Neural cell (in vitro differentiated cells): ENCODE measurements around the gene CNR2. TPM values are rescaled to one million over a fixed set of nuclear protein-coding genes. Genes with fewer than 3 reads are reported as not detected.

Source experiments
- H2AFZ ChIP-seq: fragments of 200-600, 300-800 bp; sonication (generic), shearing (Covaris generic); 2 replicates; pipeline ENCODE4 v1.6.0; 2014; ENCODE audit warnings: low read depth, mild to moderate bottlenecking, antibody characterized with exemption, low read length, moderate library complexity
- H3F3A ChIP-seq: fragments of 200-600 bp; shearing (Covaris generic); 2 replicates; pipeline ENCODE4 v1.6.1; 2016; ENCODE audit warnings: mild to moderate bottlenecking, moderate library complexity, mixed read lengths, antibody characterized with exemption, low read length; ENCODE audit not compliant: insufficient read depth, poor library complexity, severe bottlenecking
- H3K27ac ChIP-seq: fragments of 200-600, 300-800 bp; sonication (generic), shearing (Covaris generic); 2 replicates; pipeline ENCODE4 v1.5.1; 2014; ENCODE audit warnings: mild to moderate bottlenecking, low read length, moderate library complexity
- H3K27me3 ChIP-seq: fragments of 300-800, 200-600 bp; sonication (generic), shearing (Covaris generic); 2 replicates; pipeline ENCODE4 v1.6.0; 2014; ENCODE audit warnings: mild to moderate bottlenecking, low read depth, low read length, moderate library complexity; ENCODE audit not compliant: insufficient read depth
- H3K36me3 ChIP-seq: fragments of 300-800, 200-600 bp; sonication (generic), shearing (Covaris generic); 2 replicates; pipeline ENCODE4 v1.5.1; 2014; ENCODE audit warnings: mild to moderate bottlenecking, antibody characterized with exemption, low read length, moderate library complexity; ENCODE audit not compliant: insufficient read depth
- H3K4me2 ChIP-seq: fragments of 300-800, 200-600 bp; sonication (generic), shearing (Covaris generic); 2 replicates; pipeline ENCODE4 v1.6.0; 2014; ENCODE audit warnings: mild to moderate bottlenecking, low read length
- H3K4me3 ChIP-seq: fragments of 300-800, 200-600 bp; sonication (generic), shearing (Covaris generic); 2 replicates; pipeline ENCODE4 v1.5.1; 2014; ENCODE audit warnings: mild to moderate bottlenecking, low read length, moderate library complexity
- H3K79me2 ChIP-seq: fragments of 200-600 bp; shearing (Covaris generic); replicated peaks from 2 replicates; pipeline ENCODE4 v1.6.0; 2014; ENCODE audit warnings: mild to moderate bottlenecking, low read length, moderate library complexity; ENCODE audit not compliant: insufficient read depth
- H3K9ac ChIP-seq: fragments of 300-800, 200-600 bp; sonication (generic), shearing (Covaris generic); 2 replicates; pipeline ENCODE4 v1.6.1; 2016; ENCODE audit warnings: mild to moderate bottlenecking, low read length, mixed read lengths
- H3K9me2 ChIP-seq: fragments of 200-600 bp; shearing (Covaris generic); 2 replicates; pipeline ENCODE4 v1.6.1; 2016; ENCODE audit warnings: mild to moderate bottlenecking, low read length, mixed read lengths; ENCODE audit not compliant: insufficient read depth
- H3K9me3 ChIP-seq: fragments of 200-600, 300-800 bp; sonication (generic), shearing (Covaris generic); 2 replicates; pipeline ENCODE4 v1.6.1; 2016; ENCODE audit warnings: mild to moderate bottlenecking, mixed run types, low read length, moderate library complexity, mixed read lengths
- H4K20me1 ChIP-seq: fragments of 200-600 bp; shearing (Covaris generic); 2 replicates; pipeline ENCODE4 v1.6.1; 2016; ENCODE audit warnings: mild to moderate bottlenecking, mixed run types; ENCODE audit not compliant: insufficient read depth
- EP300 ChIP-seq: fragments of 450-650 bp; conservative IDR thresholded peaks from 2 replicates; pipeline ENCODE4 v1.6.1; 2014; ENCODE audit warnings: antibody characterized with exemption, mild to moderate bottlenecking, moderate library complexity; ENCODE audit not compliant: poor library complexity, severe bottlenecking
- EZH2 ChIP-seq: fragments of 200-600, 300-800 bp; shearing (Covaris generic), sonication (generic); IDR thresholded peaks from 2 replicates; pipeline ENCODE4 v1.6.1; 2014; ENCODE audit warnings: antibody characterized with exemption, low read length, borderline replicate concordance, mild to moderate bottlenecking; ENCODE audit not compliant: insufficient read depth, poor library complexity, severe bottlenecking
- MXI1 ChIP-seq: fragments of 450-650 bp; conservative IDR thresholded peaks from 2 replicates; pipeline ENCODE4 v1.6.1; 2014; ENCODE audit warnings: antibody characterized with exemption, mild to moderate bottlenecking; ENCODE audit not compliant: poor library complexity, severe bottlenecking
- POLR2AphosphoS5 ChIP-seq: IDR thresholded peaks from 2 replicates; pipeline ENCODE4 v1.6.1; 2012
- RAD21 ChIP-seq: fragments of 450-650 bp; conservative IDR thresholded peaks from 2 replicates; pipeline ENCODE4 v1.6.1; 2014; ENCODE audit warnings: antibody characterized with exemption, mild to moderate bottlenecking, moderate library complexity
- SMC3 ChIP-seq: fragments of 450-650 bp; conservative IDR thresholded peaks from 2 replicates; pipeline ENCODE4 v1.6.1; 2014; ENCODE audit warnings: antibody characterized with exemption, mild to moderate bottlenecking, moderate library complexity; ENCODE audit not compliant: poor library complexity
- TAF1 ChIP-seq: IDR thresholded peaks from 2 replicates; pipeline ENCODE4 v1.6.1; 2012; ENCODE audit warnings: low read depth
- polyA plus RNA-seq: library from polyadenylated mRNA; depleted of rRNA; stranded (reverse); fragments of >200 nt; gene quantifications from 2 replicates; pipeline ENCODE4 v1.2.3, GENCODE V29; 2014
- TF ChIP-seq, protein P1 (sequence below): IDR thresholded peaks from 2 replicates; pipeline ENCODE4 v1.6.1; 2012; ENCODE audit warnings: borderline replicate concordance
- TF ChIP-seq, protein P2 (sequence below): fragments of 450-650 bp; IDR thresholded peaks from 2 replicates; pipeline ENCODE4 v1.5.1; 2014; ENCODE audit warnings: antibody characterized with exemption, mild to moderate bottlenecking, moderate library complexity; ENCODE audit not compliant: poor library complexity, severe bottlenecking

The CNR2 gene
- polyA plus RNA-seq, 1 donor from 2014 or later: not detected

DNA sequence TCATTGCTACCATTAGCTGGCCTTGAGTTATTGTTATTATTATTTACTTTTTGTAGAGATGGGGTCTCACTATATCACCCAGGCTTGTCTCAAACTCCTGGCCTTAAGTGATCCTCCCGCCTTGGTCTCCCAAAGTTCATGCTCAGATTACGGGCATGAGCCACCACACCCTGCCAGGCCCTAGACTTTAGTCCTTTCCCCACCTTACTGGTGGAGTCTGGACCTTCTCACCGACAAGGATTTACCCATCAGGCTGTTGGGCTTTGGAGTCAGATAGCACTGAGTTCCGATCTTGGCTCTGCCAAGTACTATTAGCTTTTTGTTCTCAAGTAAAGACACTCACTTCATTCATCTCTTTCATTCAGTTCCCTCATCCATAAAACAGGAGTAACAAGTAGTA, 17.2 kb downstream of the CNR2 start:
- Histone ChIP-seq H3K79me2 (no peaks in the 10 kb centered on the region), H3K9me2 (no peaks in the 10 kb centered on the region), H3K9ac (no peak overlapping the region), H3K27me3 (peaks cover 4% of the 10 kb centered on the region), H3K4me2 (no peak overlapping the region), H3K9me3 (no peaks in the 10 kb centered on the region), H3K36me3 (no peaks in the 10 kb centered on the region), H2AFZ (no peak overlapping the region), H4K20me1 (no peaks in the 10 kb centered on the region), H3K4me3 (no peak overlapping the region), H3K27ac (no peak overlapping the region), H3F3A (no peaks in the 10 kb centered on the region)
- TF ChIP-seq MXI1 (no peak), SMC3 (no peak), RAD21 (no peak), TAF1 (no peak), POLR2AphosphoS5 (no peak), EZH2 (no peak), EP300 (no peak)
- TF ChIP-seq, protein P1, sequence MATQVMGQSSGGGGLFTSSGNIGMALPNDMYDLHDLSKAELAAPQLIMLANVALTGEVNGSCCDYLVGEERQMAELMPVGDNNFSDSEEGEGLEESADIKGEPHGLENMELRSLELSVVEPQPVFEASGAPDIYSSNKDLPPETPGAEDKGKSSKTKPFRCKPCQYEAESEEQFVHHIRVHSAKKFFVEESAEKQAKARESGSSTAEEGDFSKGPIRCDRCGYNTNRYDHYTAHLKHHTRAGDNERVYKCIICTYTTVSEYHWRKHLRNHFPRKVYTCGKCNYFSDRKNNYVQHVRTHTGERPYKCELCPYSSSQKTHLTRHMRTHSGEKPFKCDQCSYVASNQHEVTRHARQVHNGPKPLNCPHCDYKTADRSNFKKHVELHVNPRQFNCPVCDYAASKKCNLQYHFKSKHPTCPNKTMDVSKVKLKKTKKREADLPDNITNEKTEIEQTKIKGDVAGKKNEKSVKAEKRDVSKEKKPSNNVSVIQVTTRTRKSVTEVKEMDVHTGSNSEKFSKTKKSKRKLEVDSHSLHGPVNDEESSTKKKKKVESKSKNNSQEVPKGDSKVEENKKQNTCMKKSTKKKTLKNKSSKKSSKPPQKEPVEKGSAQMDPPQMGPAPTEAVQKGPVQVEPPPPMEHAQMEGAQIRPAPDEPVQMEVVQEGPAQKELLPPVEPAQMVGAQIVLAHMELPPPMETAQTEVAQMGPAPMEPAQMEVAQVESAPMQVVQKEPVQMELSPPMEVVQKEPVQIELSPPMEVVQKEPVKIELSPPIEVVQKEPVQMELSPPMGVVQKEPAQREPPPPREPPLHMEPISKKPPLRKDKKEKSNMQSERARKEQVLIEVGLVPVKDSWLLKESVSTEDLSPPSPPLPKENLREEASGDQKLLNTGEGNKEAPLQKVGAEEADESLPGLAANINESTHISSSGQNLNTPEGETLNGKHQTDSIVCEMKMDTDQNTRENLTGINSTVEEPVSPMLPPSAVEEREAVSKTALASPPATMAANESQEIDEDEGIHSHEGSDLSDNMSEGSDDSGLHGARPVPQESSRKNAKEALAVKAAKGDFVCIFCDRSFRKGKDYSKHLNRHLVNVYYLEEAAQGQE: no peak
- TF ChIP-seq, protein P2, sequence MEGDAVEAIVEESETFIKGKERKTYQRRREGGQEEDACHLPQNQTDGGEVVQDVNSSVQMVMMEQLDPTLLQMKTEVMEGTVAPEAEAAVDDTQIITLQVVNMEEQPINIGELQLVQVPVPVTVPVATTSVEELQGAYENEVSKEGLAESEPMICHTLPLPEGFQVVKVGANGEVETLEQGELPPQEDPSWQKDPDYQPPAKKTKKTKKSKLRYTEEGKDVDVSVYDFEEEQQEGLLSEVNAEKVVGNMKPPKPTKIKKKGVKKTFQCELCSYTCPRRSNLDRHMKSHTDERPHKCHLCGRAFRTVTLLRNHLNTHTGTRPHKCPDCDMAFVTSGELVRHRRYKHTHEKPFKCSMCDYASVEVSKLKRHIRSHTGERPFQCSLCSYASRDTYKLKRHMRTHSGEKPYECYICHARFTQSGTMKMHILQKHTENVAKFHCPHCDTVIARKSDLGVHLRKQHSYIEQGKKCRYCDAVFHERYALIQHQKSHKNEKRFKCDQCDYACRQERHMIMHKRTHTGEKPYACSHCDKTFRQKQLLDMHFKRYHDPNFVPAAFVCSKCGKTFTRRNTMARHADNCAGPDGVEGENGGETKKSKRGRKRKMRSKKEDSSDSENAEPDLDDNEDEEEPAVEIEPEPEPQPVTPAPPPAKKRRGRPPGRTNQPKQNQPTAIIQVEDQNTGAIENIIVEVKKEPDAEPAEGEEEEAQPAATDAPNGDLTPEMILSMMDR: no peak

DNA sequence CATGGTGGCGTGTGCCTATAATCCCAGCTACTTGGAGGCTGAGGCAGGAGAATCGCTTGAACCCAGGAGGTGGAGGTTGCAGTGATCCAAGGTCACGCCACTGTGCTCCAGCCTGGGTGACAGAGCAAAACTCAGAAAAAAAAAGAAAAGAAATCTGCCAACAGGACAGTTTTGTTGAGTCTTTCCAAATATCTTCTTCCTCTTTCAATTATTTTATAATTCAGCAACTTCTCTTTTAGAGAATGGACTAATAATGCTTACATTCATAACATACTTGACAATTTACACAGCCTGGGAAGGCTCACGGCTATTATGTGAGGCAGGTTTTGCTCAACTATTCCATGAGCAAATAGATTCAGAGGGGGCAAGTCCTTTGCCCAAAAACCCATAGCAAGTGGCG, 18.1 kb downstream of the CNR2 start:
- H3K79me2 ChIP-seq: no peaks in the 10 kb centered on the region
- no peaks in the 10 kb centered on the region for H3K9me3 ChIP-seq
- H3K4me3 ChIP-seq: no peak overlapping the region
- no peaks in the 10 kb centered on the region for H3K27me3 ChIP-seq
- no peak for TF ChIP-seq EP300
- TF ChIP-seq RAD21: no peak
- TF ChIP-seq TAF1: no peak
- no peak for TF ChIP-seq SMC3
- no peak for TF ChIP-seq MXI1
- no peak for TF ChIP-seq EZH2
- TF ChIP-seq, protein P1: no peak
- TF ChIP-seq, protein P2: no peak
- TF ChIP-seq POLR2AphosphoS5: no peak
- H3K9ac ChIP-seq: no peak overlapping the region
- no peak overlapping the region for H2AFZ ChIP-seq
- no peaks in the 10 kb centered on the region for H4K20me1 ChIP-seq
- no peaks in the 10 kb centered on the region for H3K9me2 ChIP-seq
- no peaks in the 10 kb centered on the region for H3K36me3 ChIP-seq
- H3K4me2 ChIP-seq: no peak overlapping the region
- H3K27ac ChIP-seq: no peak overlapping the region
- no peaks in the 10 kb centered on the region for H3F3A ChIP-seq
